GM18502 (cell line): ENCODE data around the gene OR4K5.
"Not testable (repeated sequence)": the region's sequence is repeated elsewhere in the genome, so short reads cannot be mapped to it uniquely, and the experiment has no call there.

ENCODE experiments used
- ATAC-seq: cut with Tn5 transposase; IDR thresholded peaks from one replicate; pipeline ENCODE4 v1.9.1; 2021; ENCODE audit warnings: mild to moderate bottlenecking; ENCODE audit not compliant: unreplicated experiment, poor library complexity

OR4K5 gene

DNA sequence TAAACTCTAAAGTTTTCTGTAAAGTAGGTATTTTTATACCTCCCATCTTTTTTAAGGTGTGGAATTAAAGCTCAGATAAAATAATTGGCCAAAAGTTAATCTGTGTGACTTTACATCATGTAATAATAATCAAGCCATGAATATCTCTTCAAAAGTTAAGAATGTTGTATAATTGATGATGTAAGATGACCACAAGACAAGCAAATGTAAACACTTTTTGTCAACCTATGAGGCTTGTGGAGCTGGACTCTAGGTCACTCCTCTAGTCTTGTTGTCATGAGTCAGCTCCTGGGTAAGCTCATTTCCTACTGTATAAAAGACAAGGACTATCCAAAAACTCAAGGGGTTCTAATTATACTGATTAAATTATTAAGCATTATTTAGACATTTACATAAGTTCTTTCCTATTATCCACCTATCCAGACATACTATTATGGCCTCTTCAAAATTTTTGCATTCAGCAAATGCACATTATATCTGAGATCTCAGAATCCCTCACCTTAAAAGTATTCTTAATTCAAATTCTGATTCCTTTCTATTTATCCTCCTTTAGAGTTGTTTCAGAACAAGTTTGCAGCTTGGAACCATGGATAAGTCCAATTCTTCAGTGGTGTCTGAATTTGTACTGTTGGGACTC is at the start of gene OR4K5:
OR4K5 (plus strand) TSS at position 587 of the 637 bp plus-strand sequence; CDS start at position 587, 0 bp downstream.
- ATAC-seq: no peak

DNA sequence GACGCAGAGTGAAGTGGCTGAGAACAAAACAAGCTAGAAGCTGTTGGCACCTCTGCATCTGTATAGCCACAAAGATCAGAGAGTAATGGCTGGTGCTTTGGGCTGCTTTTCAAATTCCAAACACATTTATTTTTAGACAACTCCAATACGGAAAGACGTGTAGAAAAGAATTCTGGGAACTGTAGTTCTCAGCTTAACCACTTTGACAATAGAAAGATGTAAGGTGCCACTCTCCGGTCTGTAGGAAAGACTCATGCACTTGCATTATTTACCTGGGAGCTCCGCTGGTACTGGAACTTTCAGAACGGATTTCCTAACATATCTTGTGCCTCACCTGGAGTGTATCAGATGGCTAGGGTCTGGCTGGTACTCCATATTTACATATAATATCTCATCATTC is 47.2 kb upstream of the OR4K5 start:
- no peak for ATAC-seq

- no peak for ATAC-seq
Measured at GRCh38 chr14:19874842-19875241, 45.6 kb upstream of the OR4K5 start, which contains the start of gene OR4K2. Gene OR4K2 (plus strand): TSS chr14:19875142. CDS start chr14:19876268, 1,126 bp downstream.

DNA sequence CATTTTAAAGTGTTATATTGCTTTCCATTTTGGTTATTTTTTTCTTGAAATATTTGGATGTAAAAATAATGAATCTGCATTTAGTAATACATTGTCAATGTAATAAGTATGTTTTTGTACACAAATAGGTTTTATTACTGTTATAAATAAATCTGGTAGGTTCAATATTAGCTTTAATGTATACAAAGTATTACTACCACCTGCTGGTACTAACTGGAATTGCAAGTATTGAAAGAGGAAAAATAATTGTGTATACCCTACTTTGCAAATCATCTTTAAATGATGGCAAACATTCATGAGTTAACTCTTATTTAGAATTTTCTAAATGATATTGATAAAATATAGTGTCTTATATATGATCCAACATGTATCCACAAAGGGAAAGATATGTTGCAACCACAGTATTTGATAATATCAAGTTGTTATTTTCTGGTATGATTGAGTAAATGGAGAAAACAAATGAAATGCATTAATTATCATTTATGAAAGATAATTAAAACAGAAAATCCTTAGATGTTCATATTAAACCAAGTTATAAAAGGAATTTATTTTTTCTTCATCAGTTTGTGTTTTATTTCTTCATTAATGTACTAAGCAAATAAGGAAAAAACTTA is 42.3 kb upstream of the OR4K5 start:
- no peak for ATAC-seq

DNA sequence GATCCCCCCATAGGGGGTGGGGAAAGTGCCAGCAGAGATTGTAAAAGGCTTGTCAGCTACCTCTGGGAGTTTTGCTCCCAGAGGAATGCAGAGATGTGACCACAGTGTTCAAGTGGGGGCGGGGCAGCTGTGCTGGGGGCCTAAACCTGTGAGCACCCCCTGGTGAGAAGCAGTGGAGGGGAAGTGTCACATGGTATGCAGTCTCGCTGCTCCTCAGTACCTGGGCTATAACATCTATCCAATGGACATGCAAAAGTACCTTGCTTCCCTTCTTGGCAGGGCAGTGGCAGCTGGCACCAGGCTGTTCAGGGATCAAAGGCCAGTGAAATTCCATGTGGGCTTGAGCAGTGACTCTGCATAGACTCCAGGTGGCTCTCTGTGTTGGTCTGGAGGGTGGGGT is 25.1 kb upstream of the OR4K5 start:
- no peak for ATAC-seq

DNA sequence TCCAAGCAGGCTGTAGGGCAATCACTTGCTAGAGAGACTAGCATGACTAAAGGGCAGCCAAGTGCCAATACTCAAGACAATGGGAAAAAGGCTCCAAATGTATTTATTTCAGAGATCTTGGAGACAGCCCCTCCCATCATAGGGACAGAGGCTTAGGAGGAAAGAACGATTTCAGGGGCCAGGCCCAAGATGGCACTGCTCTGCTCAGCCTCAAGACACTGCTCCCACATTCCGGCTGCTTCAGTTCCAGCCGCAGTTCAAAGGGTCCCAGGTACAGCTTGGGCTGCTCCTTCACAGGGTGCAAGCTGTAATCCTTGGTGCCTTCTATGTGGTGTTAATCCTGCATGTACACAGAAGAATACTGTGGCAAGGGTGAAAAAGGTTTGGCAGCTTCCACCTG is 19.4 kb upstream of the OR4K5 start:
- ATAC-seq: no peak

DNA sequence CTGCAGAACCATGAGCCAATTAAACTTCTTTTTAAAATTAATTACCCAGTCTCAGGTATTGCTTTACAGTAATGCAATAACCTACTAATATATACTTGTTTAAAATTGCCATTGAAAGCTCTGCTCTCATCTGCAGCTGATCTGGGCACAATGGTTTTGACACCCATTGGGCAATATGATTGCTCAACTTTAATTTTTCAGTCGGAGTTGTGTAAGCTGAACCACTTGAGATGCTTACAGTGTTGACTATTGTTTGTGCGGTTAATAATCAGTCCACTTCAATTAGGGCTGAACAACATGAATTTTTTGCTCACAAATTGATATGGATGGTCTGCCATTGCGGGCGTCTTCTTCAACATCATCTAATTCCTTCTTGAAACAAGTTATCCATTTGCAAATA is 18.0 kb upstream of the OR4K5 start:
- no peak for ATAC-seq

DNA sequence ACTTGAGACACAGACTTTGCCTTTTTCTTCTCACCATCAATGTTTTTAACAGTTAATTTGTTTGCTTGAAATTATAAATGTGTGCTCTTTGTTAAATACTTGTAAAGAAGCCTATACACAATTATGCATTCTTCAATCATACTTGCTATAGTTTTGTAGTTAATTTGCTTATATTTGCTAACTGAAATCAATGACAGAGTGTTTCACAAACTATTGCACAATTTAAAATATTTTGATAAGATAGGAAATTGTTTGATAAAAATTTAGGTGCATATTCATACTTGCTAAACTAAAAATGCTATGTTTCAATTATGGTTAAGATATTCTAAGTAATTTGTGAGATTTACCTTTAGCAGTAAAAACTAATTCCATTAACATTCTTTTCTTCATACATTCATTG is 13.7 kb upstream of the OR4K5 start:
- ATAC-seq: no peak

GRCh38 chr14:19911114-19911513 is 9.3 kb upstream of the OR4K5 start:
- no peak for ATAC-seq

- no peak for ATAC-seq
Measured at GRCh38 chr14:19917243-19917642, 3.2 kb upstream of the OR4K5 start.

- ATAC-seq: no peak
Measured at GRCh38 chr14:19917955-19918518, 2.4 kb upstream of the OR4K5 start.

- ATAC-seq: no peak
Measured at GRCh38 chr14:19918553-19919264, 1.7 kb upstream of the OR4K5 start.

DNA sequence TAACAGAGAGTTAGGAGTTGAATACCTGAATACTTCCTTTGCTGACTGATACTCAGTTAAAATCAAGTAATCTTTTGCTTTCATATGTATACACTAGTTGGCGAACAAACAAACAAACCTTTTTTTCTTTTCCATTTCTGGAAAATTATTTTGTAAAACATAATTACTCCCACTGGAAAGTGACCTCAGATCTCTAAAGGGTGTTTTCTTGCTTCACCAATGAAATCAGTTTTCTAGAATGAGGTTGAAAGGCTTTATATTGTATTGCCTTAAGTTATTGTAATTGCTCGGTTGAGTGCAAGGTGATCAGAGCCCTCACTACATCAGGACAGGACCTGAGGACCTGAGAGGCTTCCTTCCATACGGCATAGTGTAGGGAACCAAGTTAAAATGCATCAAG is 10.2 kb downstream of the OR4K5 start, which contains the start of gene OR4K1:
OR4K1 (plus strand) TSS at position 301 of the 400 bp plus-strand sequence. CDS start 4,750 bp downstream, outside the sequence.
- ATAC-seq: no peak

DNA sequence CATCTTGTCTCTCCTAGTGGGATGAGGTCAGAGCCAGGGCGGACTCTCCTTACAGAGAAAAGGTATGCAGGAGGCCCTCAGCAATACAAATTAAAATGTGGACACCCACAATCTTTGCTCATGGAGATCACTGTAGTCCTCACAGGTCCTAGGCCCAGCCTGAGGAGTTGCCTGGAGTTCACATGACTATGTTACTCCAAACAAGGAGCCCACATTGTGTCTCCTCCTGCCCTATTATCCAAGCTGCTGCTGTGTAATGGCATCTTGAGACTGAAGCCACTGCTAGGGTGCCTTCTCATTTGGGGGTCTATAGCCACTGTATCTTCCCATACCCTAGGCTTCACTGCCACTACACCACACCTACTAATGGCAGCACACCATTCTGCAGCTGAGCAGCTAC is 21.3 kb downstream of the OR4K5 start:
- ATAC-seq: no peak

GRCh38 chr14:19947413-19948090 is 27.1 kb downstream of the OR4K5 start:
- no peak for ATAC-seq

GRCh38 chr14:19949218-19949617 is 28.8 kb downstream of the OR4K5 start:
- no peak for ATAC-seq

DNA sequence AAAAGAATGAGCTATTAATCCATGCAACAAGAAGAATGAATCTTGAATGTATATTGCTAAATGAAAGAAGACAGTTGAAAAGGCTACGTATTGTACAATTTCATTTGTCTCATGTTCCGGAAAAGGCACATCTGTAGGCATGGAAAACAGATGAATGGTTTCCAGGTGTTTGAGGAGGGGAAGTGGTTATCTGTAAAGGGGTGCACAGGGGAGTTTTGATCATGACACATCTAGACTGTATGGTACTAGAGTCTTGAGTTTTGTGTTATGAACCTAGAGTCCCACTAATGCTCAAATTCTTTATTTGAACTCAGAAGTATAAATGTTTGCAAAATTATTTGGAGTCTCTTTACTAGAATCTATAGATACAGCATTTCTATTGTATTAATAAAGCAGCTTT is 49.3 kb downstream of the OR4K5 start:
- ATAC-seq: not testable (repeated sequence)
